ENCODE data around the gene MTMR1.
A peak's percentile ranks its signal among the peaks of the same experiment; 100 is the strongest.

Gene MTMR1

GRCh38 chrX:150763810-150764209 lies 70.6 kb downstream of the MTMR1 start:
- DNase-seq = no peak

GRCh38 chrX:150765237-150765636 lies 72.0 kb downstream of the MTMR1 start:
- DNase-seq = no peak

GRCh38 chrX:150765782-150766350 lies 72.7 kb downstream of the MTMR1 start:
- no peak for DNase-seq

- DNase-seq = no peak
Observed at GRCh38 chrX:150766351-150767044, 73.3 kb downstream of the MTMR1 start.

- no peak for DNase-seq
Observed at GRCh38 chrX:150767045-150767395, 73.8 kb downstream of the MTMR1 start.

GRCh38 chrX:150767475-150768131 lies 74.4 kb downstream of the MTMR1 start:
- DNase-seq = peak; percentile 86

GRCh38 chrX:150768132-150768485 lies 74.9 kb downstream of the MTMR1 start:
- DNase-seq = no peak

- DNase-seq = no peak
Observed at GRCh38 chrX:150768580-150769190, 75.5 kb downstream of the MTMR1 start.

GRCh38 chrX:150769408-150769807 lies 76.2 kb downstream of the MTMR1 start:
- DNase-seq = no peak

GRCh38 chrX:150770623-150771022 lies 77.4 kb downstream of the MTMR1 start:
- no peak for DNase-seq

- DNase-seq = no peak
Observed at GRCh38 chrX:150771116-150771515, 77.9 kb downstream of the MTMR1 start.

GRCh38 chrX:150772150-150772970 lies 79.2 kb downstream of the MTMR1 start:
- DNase-seq = peak; percentile 52

- no peak for DNase-seq
Observed at GRCh38 chrX:150773117-150773516, 79.9 kb downstream of the MTMR1 start.

- DNase-seq = no peak
Observed at GRCh38 chrX:150773634-150774033, 80.4 kb downstream of the MTMR1 start.

- DNase-seq = no peak
Observed at GRCh38 chrX:150774798-150775568, 81.8 kb downstream of the MTMR1 start.

- DNase-seq = no peak
Observed at GRCh38 chrX:150775569-150776350, 82.6 kb downstream of the MTMR1 start.

- no peak for DNase-seq
Observed at GRCh38 chrX:150777328-150777992, 84.3 kb downstream of the MTMR1 start.

- no peak for DNase-seq
Observed at GRCh38 chrX:150779385-150779784, 86.2 kb downstream of the MTMR1 start.

- DNase-seq = no peak
Observed at GRCh38 chrX:150781677-150782076, 88.5 kb downstream of the MTMR1 start.

- no peak for DNase-seq
Observed at GRCh38 chrX:150790021-150790420, 96.8 kb downstream of the MTMR1 start.

- no peak for DNase-seq
Observed at GRCh38 chrX:150792949-150793527, 99.8 kb downstream of the MTMR1 start.
